Cardiac fibroblast (primary cell): Measurements from ENCODE around the gene PHOSPHO2.
A peak's percentile ranks its signal among the peaks of the same experiment; 100 is the strongest.

Experiments used
- DNase-seq, 2 donors: peaks; one replicate each; pipeline versions ENCODE4 v3.0.0 to v3.0.0-alpha.2; 2010; ENCODE audit warnings: low read depth in 2 of 2
- H3K4me3 ChIP-seq, 2 donors: replicated peaks in 1 of 2; 1 replicate in 1 of 2; 2 replicates in 1 of 2; pipeline ENCODE4 v1.5.1; 2011; ENCODE audit warnings: low read depth in 2 of 2, low read length in 2 of 2, mild to moderate bottlenecking in 2 of 2, moderate library complexity in 1 of 2
- CTCF ChIP-seq: IDR thresholded peaks from one replicate; pipeline ENCODE4 v1.5.1; 2011; ENCODE audit warnings: low read depth, mild to moderate bottlenecking, low read length, inconsistent platforms

The PHOSPHO2 gene, protein sequence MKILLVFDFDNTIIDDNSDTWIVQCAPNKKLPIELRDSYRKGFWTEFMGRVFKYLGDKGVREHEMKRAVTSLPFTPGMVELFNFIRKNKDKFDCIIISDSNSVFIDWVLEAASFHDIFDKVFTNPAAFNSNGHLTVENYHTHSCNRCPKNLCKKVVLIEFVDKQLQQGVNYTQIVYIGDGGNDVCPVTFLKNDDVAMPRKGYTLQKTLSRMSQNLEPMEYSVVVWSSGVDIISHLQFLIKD

DNA sequence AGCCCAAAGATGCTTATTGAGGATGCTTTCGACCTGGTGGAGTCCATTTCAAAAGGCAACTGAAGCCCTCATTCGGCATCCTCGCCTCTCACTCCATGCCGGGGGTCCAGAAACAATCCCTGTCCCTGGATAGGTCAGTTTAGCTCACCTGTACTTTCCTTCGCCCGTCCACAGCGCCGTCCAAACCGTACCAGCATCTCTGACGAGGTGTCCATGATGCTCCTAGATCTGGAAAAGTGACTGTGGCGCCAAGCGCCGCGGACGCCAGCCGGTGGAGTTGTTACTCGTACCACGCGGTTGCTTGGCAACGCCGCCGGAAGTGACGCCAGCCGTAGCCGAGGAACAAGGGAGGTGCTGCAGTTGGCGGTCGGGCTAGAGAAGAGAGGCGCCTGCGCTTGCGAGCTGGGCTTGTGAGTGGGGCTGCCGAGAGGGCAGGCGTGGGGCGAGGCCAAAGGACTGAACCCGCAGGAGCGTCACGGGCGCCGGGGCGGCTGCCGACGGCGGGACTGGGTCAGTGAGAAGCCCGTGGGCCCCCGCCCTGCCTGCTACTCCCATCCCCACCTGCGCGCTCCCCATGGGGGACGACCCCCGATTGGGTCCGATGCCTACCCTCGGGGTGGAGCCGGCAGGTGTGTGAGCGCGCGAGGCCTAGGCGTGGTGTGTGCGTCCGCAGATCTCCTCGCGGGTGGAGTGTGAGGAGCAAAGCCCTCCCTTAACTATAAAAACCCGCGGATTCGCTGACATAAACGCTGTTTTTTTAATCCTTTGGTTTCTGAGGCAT lies at the start of gene PHOSPHO2, which contains the start of gene CFAP210:
Gene PHOSPHO2 (plus strand): TSS at position 357 of the 781 bp plus-strand sequence. CDS start 6,503 bp downstream, outside the sequence.
Gene CFAP210 (minus strand): TSS at position 293 of the 781 bp plus-strand sequence. CDS start 78 bp downstream, at position 215.
- DNase-seq, result peak; percentile 97 to 98
- peak within 1 kb of the TSS; percentile 74 to 88 for H3K4me3 ChIP-seq
- no peak for TF ChIP-seq CTCF

- no peak for TF ChIP-seq CTCF
- no peak overlapping the region for H3K4me3 ChIP-seq
- no peak for DNase-seq
Measured at GRCh38 chr2:169647496-169647895, 46.8 kb upstream of the PHOSPHO2 start.

DNA sequence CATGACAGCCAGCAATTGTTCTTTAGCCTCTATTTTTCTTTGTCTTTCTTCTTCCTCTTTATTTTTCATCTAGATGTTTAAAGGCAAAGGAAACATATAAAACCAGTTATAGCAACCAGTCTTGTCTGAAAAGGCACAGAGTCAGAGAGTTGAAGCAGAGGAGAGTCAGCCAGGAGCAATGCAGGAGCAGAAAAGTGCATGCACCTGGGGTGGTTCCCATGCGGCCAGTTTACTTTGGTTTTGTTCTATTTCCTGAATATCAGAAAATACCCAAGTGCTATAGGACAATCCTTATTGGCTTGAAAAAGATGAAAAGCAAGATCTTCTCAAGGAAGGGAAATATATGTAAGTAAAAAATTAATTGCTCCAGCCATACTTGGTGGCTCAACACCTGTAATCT lies 45.0 kb upstream of the PHOSPHO2 start:
- no peak overlapping the region for H3K4me3 ChIP-seq
- DNase-seq, result no peak

DNA sequence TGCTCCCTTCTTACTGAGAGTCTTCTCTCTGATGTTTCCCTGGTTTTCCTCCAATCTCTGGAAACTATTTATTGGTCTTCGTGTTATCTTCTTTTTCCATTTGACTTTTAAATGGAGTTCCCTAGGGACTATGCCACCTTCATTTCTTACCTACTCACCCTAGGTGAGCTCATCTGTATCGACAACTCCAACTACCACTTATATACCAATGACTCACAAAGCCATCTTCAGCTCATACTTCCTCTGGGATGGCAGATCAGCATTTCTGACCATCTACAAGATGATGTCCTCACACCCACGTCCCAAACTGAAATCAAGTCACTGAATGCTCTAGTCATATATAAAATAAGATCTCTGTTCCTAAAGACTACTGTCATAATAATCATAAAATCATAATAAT lies 40.6 kb upstream of the PHOSPHO2 start:
- H3K4me3 ChIP-seq, result no peak overlapping the region
- no peak for TF ChIP-seq CTCF
- DNase-seq, result no peak

More for the DNA sequence above, 45.0 kb upstream of the PHOSPHO2 start:
- TF ChIP-seq CTCF, result no peak

- no peak for DNase-seq
- TF ChIP-seq CTCF, result no peak
- H3K4me3 ChIP-seq, result no peak overlapping the region
Measured at GRCh38 chr2:169656164-169656563, 38.1 kb upstream of the PHOSPHO2 start.

GRCh38 chr2:169658877-169659276 lies 35.4 kb upstream of the PHOSPHO2 start:
- no peak for TF ChIP-seq CTCF
- no peak for DNase-seq
- H3K4me3 ChIP-seq, result no peak overlapping the region
